Stimulated activated CD8-positive, alpha-beta memory T cell treated with anti-CD3 and anti-CD28 coated beads, Interleukin-15, amount 100 ng/mL, for 48 hours (primary cell): ENCODE data around the gene PDIA6.
"Not testable (repeated sequence)": the region's sequence is repeated elsewhere in the genome, so short reads cannot be mapped to it uniquely, and the experiment has no call there.

Experiments
- DNase-seq, 2 donors: peaks; one replicate each; pipeline ENCODE4 v3.0.0-alpha.2; 2020; ENCODE audit warnings: low read depth in 2 of 2

Gene PDIA6

DNA sequence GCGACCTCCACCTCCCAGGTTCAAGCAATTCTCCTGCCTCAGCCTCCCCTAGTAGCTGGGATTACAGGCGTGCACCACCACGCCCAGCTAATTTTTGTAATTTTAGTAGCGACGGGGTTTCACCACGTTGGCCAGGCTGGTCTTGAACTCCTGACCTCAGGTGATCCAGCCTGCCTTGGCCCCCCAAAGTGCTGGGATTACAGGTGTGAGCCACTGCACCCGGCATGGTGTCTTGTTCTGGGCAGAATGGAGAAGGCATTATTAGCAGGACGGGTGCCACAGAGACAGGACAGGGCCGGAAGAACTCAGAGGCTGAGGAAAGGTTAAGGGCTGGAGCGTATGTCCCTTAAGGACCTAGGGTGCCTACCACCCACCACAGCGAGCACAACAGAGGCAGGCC, 31.8 kb downstream of the PDIA6 start:
- not testable (repeated sequence) for DNase-seq

DNA sequence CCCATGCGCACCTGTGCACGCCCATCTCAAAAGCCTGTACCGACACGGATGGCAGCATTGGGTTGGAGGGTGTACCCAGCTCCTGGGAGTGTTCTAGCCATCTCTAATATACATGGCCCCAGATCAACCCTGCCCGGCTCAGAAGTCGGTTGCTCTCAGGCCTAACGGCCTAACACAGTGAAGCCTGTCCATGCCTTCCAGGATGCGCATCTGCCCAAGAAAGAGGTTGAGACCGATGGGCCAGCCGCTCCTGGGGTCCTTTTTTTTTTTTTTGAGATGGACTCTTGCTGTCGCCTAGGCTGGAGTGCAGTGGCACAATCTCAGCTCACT, 32.1 kb downstream of the PDIA6 start:
- DNase-seq = no peak

DNA sequence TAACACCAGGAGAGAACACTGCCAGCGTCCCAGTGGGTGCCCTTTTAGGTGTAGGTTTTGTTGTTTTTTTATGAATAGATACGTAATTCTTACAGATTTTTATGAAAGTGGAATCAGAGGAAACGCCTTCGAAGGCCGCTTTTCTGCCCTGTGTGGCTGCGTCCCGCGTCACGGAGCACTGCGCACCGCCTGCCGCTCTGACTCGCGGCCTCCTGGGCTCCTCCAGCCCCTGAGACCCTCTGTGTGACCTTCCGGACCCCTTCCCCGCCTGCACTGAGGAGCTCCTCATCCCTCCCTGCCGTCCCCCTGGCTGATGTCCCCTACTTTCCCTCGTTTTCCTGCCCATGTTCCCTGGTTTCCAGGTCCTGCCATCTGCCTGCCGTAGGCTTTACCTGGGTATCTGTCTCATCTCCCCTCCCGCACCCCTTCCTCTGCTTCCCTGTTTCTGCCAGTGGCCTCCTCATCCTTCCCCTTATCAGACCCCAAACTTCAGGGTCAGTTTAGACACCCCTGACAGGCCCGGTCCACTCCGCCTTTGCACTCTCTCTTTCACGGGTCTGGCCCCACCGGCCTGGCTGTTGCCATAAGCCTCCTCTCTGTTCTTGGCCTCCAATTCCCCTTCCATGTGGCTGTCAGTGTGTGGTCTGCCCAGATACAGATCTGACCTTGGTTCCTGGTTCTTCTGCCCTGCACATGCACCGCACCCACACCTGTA, 32.7 kb downstream of the PDIA6 start:
- DNase-seq = no peak

DNA sequence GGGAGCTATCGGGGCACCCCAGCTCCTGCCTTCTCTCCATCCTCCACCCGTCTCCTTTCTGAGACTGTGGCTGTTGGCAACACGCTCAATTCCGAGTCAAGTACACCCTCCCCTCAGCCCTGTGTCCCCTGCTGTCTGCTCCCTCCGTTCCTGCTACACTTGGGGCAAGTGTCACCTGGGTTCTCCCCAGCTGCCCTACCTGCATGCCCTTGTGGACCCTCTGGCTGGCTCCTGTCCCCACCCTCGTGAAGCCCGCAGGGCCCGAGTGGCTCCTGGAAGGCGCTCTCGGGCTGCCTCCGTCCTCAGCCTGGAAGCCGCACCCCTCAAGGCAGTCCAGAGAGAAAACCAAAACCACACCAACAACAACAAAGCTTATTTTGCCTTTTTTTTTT, 33.9 kb downstream of the PDIA6 start:
- no peak for DNase-seq

DNA sequence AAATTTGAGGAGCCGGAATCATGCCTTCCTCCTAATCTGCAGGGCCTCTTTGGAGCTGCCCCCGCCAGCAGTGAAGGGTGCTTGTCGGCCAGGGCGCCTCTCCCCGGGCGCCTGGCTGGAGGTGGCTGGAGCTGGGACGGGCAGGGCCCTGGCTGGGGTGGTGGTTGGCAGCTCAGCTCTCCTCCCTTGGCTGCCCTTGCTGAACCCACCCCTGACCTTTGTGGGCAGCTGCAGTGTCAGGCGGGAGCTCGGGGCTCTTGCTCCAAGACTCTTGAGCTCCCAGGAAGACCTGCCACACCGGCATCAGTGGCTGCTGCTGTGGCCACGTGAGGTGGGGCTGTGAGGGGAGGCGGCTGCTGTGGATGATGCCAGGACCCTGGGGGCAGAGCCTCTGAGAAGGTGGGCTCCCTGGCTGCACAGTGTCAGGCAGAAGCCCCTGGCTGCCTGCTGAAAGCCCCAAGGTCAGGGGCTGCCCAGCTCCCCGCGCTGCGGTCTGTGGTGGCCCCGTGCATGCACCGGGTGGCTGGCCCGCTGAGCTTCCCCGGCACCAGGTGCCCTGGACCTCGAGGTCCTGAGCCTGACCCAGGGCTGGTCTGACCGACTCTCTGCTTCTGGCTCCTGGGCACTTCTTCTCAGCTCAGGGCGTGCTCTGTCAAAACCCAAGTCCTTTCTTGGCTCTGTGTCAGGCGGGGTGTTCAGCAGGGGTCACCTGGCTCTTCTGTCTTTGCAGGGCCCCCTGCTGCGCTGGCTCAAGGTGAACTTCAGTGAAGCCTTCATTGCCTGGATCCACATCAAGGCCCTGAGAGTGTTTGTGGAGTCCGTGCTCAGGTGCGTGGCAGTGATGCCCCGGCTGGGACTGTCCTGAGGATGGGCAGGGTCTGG, 34.5 kb downstream of the PDIA6 start:
- DNase-seq = no peak

DNA sequence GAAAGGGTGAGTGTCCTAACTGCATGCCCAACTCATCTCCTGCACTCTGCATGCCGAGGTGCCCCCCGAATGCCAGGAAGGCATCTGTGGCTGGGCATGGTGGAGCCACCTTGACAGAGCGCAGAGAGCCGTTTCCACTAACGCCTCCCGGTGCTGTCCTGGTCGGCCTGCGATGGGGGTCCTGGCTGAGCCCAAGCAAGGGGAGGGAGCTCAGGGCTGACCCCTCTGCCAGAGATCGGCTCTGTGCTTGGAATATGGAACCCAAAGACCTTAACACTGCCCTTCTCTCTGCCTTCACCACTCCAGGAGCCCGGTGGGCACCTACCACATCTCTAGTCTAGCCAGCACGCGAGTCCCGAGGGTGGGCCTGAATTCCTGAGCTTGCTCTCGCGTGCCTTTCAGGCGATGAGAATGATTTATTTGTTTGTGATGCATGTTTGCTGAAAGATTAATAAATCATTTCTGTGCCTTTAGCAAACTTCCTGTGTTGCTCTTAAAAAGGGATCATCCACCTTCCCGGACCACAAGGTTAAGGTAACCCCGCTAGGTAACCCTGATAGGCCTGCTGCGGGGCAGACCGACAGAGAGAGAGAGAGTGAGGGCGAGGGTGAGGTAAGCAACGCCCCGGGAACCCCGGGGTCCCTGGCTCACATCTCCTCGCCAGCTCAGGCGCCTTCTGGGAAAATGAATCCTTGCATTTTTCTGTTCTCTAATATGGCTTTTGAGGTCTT, 35.3 kb downstream of the PDIA6 start:
- DNase-seq = no peak

DNA sequence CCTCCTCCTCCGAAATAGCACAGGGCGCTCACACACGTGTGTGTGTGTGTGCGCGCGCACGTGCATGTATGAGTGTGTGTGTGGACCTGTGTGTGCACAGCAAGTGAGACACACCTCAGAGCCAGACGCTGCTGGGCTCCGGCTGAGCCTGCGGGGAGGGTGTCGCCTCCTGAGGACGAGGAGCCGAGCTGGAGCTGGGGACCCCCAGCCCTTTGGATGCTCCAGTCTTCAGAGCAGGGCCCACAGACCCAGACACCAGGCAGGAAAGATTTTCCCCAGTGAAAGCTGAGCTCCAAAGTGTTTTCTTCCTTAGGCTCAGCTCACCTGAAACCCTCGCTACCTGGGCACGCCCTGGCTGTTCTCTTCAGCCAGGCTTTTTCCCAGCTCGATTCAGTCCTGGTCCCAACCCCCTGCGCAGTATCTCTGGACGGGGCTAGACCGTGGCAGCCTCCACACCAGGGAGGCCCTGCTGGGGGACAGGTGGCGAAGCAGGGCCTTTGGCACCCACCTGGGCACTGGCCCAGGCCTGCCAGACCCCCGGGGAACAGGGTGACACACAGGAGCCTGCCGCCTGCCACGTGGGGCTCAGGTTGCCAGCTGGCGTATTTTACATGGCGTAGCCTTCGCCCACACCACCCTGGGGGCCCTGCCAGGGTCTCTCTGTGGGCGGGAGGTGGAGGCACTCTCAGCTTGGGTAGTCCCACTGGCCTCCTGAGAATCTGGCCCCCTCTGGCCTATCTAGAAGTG, 36.2 kb downstream of the PDIA6 start:
- DNase-seq = no peak

DNA sequence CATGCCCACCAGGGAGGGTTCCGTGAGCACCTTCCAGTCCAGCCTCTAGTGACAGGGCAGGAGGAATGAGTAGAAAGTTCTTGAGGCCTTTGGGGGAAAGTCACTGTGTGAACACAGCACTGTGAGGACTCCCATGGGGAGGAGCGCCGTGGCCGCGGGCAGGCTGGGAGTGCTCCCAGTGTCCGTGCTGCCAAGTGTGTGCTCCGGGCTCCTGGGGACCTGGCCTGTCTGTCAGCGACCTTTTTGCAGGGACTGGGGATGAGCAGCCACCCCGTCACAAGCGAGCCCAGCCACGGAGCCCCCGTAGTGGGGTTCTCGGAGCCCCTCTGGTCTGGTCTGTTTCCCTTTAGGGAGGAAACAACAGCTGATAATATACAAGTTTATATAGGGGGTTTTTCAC, 36.8 kb downstream of the PDIA6 start:
- DNase-seq = no peak

DNA sequence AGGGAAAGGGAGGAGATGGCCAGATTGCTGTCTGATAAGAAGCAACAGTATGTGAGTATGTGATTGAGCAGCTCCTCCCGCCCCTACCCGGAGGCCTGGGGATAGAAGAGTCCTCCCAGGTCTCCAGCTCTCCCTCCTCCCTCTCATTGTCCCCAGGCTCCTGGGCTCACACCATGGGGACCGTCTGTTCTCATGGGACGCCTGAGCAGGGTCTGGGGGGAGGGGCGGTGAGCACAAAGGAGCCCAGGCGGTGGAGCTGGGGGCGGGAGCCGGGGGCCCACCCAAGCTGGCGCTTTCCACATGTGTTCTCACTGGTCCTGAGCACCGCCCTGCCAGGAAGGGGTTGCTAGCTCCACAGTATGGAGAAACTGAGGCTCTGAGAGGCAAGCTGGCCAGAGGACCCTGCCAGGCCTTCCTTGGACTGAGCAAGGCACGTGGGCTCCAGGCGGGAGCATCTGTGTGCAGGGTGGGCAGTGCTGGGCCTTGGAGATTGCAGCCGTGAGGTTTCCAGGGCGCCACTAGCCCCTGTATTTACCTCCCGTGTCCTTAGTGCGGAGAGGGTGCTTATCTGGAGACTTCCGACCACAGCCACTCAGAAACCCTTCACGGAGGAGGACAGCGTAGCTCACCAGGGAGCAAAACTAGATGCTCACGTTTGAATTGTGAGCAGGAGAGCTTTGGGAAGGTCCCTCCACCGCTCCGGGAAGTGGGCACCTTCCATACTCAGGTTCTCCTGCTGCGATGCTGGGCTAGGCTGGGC, 37.4 kb downstream of the PDIA6 start:
- no peak for DNase-seq

DNA sequence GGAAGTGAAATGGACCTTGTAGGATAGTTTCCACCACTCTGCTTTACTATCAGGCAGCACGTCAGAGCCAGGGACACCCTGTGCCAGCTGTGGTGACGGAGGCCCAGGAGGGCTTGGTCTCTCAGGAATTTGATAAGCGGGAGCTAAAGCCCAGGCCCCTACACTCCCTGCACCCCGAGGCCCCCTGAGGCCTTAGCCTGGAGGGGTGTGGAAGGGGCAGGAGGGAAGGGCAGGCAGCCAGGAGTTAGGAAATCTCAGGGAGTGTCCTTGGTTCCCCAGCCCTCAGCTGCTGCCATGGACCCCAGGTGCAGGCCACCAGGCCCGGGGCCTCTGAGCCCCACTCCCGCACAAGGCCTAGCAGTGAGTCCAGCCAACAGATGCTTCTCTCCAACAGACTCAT, 38.2 kb downstream of the PDIA6 start:
- no peak for DNase-seq

DNA sequence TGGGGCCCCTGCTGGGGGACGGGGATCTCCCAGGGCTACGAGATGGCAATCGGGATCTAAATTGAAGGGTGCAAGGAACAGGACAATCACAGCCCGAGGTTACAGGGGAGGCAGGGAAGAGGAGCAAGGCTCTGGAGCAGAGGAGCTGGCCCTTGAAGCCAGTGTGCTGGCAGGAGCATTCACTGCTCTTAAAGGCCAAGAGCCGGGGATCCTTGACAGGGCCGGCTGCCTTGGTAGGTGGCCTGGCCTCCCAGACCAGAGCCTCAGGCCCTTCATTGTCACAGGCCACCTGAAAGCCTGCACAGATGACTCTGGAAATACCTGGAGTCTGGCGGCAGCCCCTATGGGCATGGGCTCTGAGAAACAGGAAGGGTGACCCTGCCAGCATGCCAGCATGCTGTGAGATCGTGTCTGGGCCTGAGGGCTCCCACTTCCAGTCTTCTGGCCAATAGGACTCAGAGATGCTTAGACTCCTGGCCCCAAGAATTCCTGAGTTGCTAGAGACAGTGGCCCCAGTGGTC, 38.7 kb downstream of the PDIA6 start:
- no peak for DNase-seq

DNA sequence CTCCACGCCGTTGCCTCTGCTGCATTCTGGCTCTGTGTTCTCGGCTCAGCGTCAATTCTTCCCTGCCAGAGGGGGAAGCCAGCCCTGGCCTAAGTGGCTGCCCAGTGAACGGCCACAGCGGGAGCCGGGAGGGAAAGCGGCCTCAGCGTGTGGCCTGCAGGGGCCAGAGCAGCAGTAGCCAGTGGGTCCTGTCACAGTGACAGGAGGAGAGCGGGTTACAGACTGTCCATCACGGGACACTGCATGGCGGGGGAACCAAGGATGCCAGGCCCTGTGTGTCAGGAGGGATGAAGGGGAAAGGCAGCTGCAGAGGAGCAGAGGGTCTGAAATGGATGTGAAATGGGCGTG, 39.7 kb downstream of the PDIA6 start:
- DNase-seq = no peak

DNA sequence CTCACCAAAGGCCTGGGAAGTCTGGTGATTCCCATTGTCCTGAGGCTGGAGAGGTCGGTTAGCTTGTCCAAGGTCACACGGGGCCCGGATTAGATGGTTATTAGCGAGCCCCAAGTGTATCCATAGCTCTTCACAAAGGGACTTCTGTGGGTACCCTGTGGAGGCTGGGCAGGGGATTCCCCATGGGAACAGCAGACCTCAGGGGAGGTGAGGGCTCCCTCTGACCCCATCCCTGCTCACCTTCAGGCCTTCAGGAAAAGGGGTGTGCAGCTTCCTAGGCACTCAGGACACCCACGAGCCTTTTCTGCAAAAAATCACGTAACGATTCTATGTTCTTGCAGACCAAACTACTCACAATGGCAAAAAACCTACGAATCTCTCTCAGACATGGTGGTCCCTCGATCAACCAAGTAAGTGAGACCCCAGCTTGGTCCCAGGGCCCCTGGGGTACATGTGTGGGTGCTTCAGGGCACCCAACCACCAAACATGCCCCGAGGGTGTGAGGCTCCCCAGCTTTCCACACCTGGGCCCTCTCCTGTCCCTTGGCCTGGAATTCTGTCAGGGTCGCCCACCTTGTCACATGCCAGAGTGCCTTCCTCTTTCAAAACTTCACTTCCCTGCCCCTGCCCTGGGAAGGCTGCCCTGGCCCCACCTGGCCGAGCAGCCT, 40.3 kb downstream of the PDIA6 start:
- no peak for DNase-seq

DNA sequence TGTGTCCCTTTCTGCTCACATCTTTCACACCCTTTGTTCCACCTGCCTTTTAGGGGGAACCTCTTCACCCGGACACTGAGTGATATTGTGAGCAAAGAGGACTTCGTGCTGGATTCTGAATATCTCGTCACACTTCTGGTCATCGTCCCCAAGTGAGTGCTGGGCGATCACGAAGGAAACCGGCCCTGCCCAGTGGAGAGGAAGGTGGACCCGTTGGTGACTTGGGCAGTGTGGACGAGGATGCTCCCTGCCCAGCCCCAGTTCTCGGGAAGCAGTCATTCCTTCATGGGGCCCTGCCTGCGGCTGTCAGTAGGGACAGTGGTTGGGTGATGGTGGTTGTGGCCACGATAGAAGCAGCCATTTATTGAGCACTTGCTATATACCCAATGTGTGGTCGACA, 40.8 kb downstream of the PDIA6 start:
- DNase-seq = no peak

DNA sequence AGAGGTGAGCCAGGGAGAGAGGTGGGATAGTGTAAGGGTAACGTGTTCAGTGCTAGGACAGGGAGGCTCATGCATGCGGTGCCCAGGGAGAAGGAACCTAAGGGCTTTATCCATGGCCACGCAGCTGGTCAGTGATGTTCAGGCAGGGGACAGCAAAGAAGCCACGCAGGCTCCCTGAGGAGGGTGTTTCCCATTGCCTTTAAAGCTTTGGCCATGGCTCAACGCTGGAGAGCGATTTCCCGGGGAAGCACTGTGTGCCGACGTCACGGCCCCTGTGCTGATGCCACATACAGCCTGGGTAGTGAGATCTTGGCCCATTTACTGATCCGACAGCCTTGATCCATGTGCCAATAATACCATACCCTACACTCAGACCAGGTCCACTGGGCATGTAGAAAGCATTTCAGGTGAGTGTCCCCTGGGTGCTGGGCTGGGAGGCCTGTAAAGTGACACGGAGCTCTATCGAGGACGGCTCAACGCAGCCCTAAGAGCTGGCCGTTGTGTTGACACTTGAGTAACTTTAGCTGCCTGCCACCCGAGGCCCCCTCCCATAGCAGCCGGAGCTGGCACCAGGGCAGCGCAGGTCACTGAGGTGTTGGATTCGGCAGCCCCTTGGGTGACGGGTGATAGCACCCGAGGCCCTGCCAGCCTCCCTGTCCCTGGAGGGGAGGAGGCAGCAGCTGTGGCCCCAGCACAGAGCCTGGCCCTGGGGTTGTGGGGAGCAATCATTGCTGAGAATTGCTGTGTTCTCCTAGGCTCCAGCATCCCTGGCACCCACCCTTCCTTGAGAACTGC, 41.4 kb downstream of the PDIA6 start:
- DNase-seq = no peak

DNA sequence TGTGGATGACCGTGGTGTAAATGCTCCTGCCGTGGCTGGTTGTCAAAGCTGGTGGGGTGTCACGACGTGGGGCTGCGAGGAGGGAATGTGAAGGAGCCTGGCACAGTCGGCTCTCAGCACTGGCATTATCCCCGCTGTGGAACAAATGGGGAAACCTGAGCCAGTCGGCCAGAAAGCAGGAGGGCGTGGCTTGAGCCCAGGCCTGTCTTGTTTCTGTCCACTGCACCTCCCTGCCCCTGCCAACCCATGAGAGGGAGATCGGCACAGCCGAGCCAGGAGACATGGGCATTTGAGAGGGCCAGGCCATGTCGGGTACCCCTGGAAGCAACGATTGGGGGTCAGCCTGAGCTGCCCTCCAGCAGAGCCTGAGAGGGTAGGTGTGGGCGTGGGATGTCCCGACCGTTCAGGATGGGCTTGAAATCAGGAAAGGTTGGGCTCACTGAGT, 44.5 kb downstream of the PDIA6 start:
- no peak for DNase-seq

DNA sequence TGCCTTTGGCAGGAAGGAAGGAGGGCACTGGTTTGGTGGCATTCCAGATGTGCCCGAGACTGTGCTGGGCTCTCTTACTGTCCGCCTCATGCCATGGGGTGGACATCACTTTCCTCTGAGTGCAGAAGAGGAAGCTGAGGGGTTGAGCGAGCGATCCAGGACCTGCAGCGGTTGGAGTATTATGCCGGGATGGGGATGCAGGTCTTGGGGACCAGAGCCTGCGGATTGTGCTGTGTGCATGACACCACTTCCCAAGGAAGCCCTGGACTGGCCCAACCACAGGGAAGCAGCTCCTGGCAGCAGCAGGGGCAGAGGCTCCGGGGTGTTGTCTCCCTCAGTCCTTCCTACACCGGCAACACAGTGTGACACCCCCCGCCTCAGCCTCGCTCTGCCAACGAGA, 46.7 kb downstream of the PDIA6 start:
- no peak for DNase-seq

DNA sequence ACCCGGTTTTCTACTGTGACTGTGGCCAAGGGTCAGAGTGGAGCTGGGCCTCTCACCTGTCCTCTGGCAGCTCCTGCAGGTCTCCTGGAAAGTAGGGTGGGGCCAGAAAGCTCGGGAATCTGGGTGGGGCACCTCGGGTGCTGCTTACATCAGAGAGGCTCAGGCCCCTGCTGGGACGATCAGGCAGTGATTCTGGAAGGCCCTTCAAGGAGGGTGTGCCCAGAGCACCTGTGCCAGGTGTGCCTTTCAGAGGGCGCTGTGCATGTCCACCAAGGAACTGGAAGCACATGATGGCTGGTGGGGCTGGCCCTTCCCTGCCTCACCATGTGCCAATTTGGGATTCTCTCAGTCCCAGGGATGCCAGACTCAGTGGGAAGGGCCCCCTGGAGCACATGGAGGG, 47.1 kb downstream of the PDIA6 start:
- DNase-seq = no peak

DNA sequence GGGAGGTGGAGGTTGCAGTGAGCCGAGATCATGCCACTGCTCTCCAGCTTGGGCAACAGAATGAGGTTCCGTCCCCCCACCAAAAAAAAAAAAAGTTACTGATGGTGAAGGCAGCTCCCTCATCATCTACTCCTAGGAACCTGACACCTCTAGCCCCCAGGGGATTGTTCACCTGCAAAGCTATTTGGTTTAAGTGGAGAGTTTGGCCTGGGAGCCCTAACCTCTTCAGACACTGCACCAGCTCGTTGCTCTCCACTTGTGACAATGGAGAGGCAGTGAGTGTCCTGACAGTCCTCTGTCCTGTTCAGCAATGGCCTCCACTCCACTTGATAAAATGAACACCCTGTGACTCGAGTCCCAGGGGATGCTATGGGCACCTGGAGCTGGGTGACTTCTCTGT, 47.7 kb downstream of the PDIA6 start:
- no peak for DNase-seq
